ENCODE results near the gene SMURF2. TPM values are rescaled to one million over a fixed set of nuclear protein-coding genes. Genes with fewer than 3 reads are reported as not detected.

SMURF2 gene
- total RNA-seq, 4 donors from 2014 or later = 18.2 to 28.0 (median 21.3) TPM

- no peaks in the 10 kb centered on the region for H3K27me3 ChIP-seq
- 93 to 98% methylated on average over 4 of the region's 4 CpGs for WGBS, 2 donors
- TF ChIP-seq EP300 (IDR thresholded peaks at IDR 0.05) = no peak
- TF ChIP-seq, protein P1, sequence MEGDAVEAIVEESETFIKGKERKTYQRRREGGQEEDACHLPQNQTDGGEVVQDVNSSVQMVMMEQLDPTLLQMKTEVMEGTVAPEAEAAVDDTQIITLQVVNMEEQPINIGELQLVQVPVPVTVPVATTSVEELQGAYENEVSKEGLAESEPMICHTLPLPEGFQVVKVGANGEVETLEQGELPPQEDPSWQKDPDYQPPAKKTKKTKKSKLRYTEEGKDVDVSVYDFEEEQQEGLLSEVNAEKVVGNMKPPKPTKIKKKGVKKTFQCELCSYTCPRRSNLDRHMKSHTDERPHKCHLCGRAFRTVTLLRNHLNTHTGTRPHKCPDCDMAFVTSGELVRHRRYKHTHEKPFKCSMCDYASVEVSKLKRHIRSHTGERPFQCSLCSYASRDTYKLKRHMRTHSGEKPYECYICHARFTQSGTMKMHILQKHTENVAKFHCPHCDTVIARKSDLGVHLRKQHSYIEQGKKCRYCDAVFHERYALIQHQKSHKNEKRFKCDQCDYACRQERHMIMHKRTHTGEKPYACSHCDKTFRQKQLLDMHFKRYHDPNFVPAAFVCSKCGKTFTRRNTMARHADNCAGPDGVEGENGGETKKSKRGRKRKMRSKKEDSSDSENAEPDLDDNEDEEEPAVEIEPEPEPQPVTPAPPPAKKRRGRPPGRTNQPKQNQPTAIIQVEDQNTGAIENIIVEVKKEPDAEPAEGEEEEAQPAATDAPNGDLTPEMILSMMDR (IDR thresholded peaks at IDR 0.05) = no peak
- TF ChIP-seq POLR2A (IDR thresholded peaks at IDR 0.05) = no peak
- H3K27ac ChIP-seq = no peak overlapping the region
- no peak overlapping the region for H3K4me3 ChIP-seq
- peaks cover 0 to 30% (median 15%) of the 10 kb centered on the region in 4 donors for H3K4me1 ChIP-seq
- no peaks in the 10 kb centered on the region for H3K36me3 ChIP-seq
- no peaks in the 10 kb centered on the region for H3K9me3 ChIP-seq
- no peak for DNase-seq (ENCODE audit: low spot score in 2 of 2)
Measured at GRCh38 chr17:64618848-64619247, 43.3 kb downstream of the SMURF2 start.

- 92 to 94% methylated on average over 5 of the region's 5 CpGs for WGBS, 2 donors
- TF ChIP-seq, protein P1 (IDR thresholded peaks at IDR 0.05) = no peak
- TF ChIP-seq POLR2A (IDR thresholded peaks at IDR 0.05) (no peak), EP300 (IDR thresholded peaks at IDR 0.05) (no peak)
Measured at GRCh38 chr17:64617125-64617780, 44.9 kb downstream of the SMURF2 start.

DNA sequence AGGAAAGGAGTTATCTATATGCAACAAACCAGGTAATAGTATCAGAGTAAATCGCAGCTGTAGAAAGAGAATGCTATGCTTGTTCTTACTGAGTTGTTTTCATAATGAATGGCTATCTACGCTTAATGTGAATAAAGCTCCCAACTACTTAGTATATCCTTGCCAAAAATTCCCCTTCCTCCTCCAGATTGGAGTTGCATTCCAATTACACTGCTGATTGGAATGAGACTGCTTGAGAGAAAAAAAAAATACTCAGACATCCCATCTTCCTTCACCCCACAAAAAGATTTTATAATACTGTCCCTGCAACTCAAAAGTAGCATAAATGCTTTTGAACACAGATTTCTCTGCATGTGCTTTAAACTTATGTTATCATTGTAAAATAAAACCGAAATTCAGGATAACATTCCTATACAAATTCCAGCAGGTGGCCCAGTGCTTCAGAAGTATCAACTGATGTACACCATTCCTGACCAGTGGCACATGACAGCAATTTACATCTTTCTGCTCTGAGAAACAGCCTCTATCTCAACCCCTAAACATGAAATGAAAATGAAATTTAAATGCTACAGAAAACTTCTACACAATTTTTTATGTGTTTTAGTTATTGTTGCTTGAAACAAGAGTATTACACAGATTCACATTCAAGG, 47.0 kb downstream of the SMURF2 start:
- 27% methylated on average over 3 of the region's 3 CpGs for WGBS, 2 donors
- no peak for DNase-seq (ENCODE audit: low spot score in 2 of 2)
- H3K27ac ChIP-seq = no peak overlapping the region
- TF ChIP-seq POLR2A (IDR thresholded peaks at IDR 0.05) = no peak
- TF ChIP-seq EP300 (IDR thresholded peaks at IDR 0.05) = no peak
- TF ChIP-seq, protein P1 (IDR thresholded peaks at IDR 0.05) = no peak
- no peak overlapping the region for H3K4me3 ChIP-seq
- no peaks in the 10 kb centered on the region for H3K36me3 ChIP-seq
- no peaks in the 10 kb centered on the region for H3K27me3 ChIP-seq
- H3K4me1 ChIP-seq = peaks cover 0 to 44% (median 22%) of the 10 kb centered on the region in 4 donors
- H3K9me3 ChIP-seq = no peaks in the 10 kb centered on the region

More at GRCh38 chr17:64617125-64617780, 44.9 kb downstream of the SMURF2 start:
- Histone ChIP-seq H3K36me3 (no peaks in the 10 kb centered on the region), H3K9me3 (no peaks in the 10 kb centered on the region), H3K27me3 (no peaks in the 10 kb centered on the region), H3K4me1 (peaks cover 0 to 34% (median 21%) of the 10 kb centered on the region in 4 donors), H3K4me3 (no peak overlapping the region), H3K27ac (no peak overlapping the region)
- DNase-seq (ENCODE audit: low spot score in 2 of 2) = no peak

DNA sequence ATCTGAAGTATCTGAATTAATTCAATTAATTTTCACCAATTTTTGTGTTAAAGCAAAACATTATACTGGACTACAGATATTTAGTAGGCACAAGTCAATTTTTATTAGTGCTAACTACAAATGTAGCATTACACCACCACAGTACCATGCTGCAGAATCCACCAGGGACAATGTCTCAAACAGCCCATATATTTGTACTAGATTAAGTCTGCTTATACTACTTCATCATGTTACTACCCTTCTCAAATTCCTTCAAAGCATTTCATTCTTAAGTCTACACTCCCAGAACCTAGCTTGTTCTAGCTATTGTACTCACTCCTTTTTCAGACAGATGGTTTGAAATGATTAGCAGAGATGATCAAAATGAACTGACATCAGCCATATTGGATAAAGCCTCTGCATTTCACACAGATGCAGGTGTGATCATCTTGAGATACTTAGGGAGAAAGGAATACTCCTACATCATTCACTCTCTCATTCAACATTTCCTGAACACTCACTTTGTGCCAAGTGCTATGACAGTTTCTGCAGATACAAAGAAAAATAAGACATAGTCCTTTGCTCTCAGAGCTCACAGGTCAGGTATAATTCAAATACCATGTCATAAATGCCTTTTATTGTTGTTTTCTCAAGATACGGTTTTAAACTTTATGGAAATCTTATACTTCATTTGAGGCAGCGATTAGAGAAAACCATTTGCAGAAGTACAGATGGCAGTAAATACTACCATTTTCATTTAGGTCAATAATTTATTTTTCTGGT, 47.7 kb downstream of the SMURF2 start:
- no peaks in the 10 kb centered on the region for H3K27me3 ChIP-seq
- H3K36me3 ChIP-seq = no peaks in the 10 kb centered on the region
- H3K27ac ChIP-seq = no peak overlapping the region
- TF ChIP-seq EP300 (IDR thresholded peaks at IDR 0.05) = no peak
- no peak for TF ChIP-seq POLR2A (IDR thresholded peaks at IDR 0.05)
- TF ChIP-seq, protein P1 (IDR thresholded peaks at IDR 0.05) = no peak
- 51 to 58% methylated on average over 2 of the region's 2 CpGs for WGBS, 2 donors
- H3K9me3 ChIP-seq = no peaks in the 10 kb centered on the region
- no peak overlapping the region for H3K4me3 ChIP-seq
- DNase-seq (ENCODE audit: low spot score in 2 of 2) = no peak
- peaks cover 0 to 44% (median 22%) of the 10 kb centered on the region in 4 donors for H3K4me1 ChIP-seq
